ENCODE measurements around the gene MRTFB.

- TF ChIP-seq CTCF (IDR thresholded peaks at IDR 0.05) (no peak), POLR2A (IDR thresholded peaks at IDR 0.05) (no peak)
Observed at GRCh38 chr16:14307059-14307526, 236.0 kb downstream of the MRTFB start.
